SU-DHL-6 (cell line): Measurements from ENCODE around the gene GFRA4.

Experiments
- H2AFZ ChIP-seq: fragments of 200-600 bp; sonication (generic); 2 replicates; pipeline ENCODE4 v1.6.1; 2014; ENCODE audit warnings: low read depth, mild to moderate bottlenecking, moderate library complexity, mixed read lengths, antibody characterized with exemption, low read length; ENCODE audit not compliant: severe bottlenecking
- H3F3A ChIP-seq: fragments of 200-600 bp; shearing (Covaris generic); 2 replicates; pipeline ENCODE4 v1.6.0; 2016; ENCODE audit warnings: antibody characterized with exemption, mild to moderate bottlenecking; ENCODE audit not compliant: insufficient read depth
- H3K27ac ChIP-seq: fragments of 200-600 bp; sonication (generic); 2 replicates; pipeline ENCODE4 v1.5.1; 2016; ENCODE audit warnings: low read depth, mild to moderate bottlenecking, low read length, moderate library complexity, mixed read lengths
- H3K27me3 ChIP-seq: fragments of 200-600 bp; sonication (generic), shearing (Covaris generic); 2 replicates; pipeline ENCODE4 v1.6.0; 2014; ENCODE audit warnings: mild to moderate bottlenecking, low read length
- H3K36me3 ChIP-seq: fragments of 200-600 bp; sonication (generic); 2 replicates; pipeline ENCODE4 v1.6.1; 2014; ENCODE audit warnings: mild to moderate bottlenecking, low read length, mixed read lengths
- H3K4me2 ChIP-seq: fragments of 300-600, 200-600 bp; shearing (Covaris generic), sonication (generic); 2 replicates; pipeline ENCODE4 v1.6.0; 2014; ENCODE audit warnings: low read length, low read depth, mild to moderate bottlenecking; ENCODE audit not compliant: poor library complexity, severe bottlenecking
- H3K4me3 ChIP-seq: fragments of 200-600 bp; sonication (generic); 2 replicates; pipeline ENCODE4 v1.5.1; 2014; ENCODE audit warnings: antibody characterized with exemption, low read length, mild to moderate bottlenecking, mixed read lengths; ENCODE audit not compliant: insufficient read depth, poor library complexity, severe bottlenecking
- H3K79me2 ChIP-seq: fragments of 200-600 bp; sonication (generic); 2 replicates; pipeline ENCODE4 v1.6.1; 2014; ENCODE audit warnings: mild to moderate bottlenecking, low read length, moderate library complexity; ENCODE audit not compliant: insufficient read depth
- H3K9ac ChIP-seq: fragments of 200-600 bp; sonication (generic); 2 replicates; pipeline ENCODE4 v1.7.0; 2014; ENCODE audit warnings: mild to moderate bottlenecking, low read length
- H3K9me2 ChIP-seq: fragments of 200-600 bp; sonication (generic); replicated peaks from 2 replicates; pipeline ENCODE4 v1.6.1; 2014; ENCODE audit warnings: low read length; ENCODE audit not compliant: insufficient read depth
- H3K9me3 ChIP-seq: fragments of 200-600 bp; sonication (generic); 2 replicates; pipeline ENCODE4 v1.6.1; 2014; ENCODE audit warnings: low read length, mixed read lengths; ENCODE audit not compliant: insufficient read depth
- H4K20me1 ChIP-seq: fragments of 200-600 bp; sonication (generic); 2 replicates; pipeline ENCODE4 v1.6.1; 2014; ENCODE audit warnings: low read depth, mild to moderate bottlenecking, antibody characterized with exemption, low read length, moderate library complexity, mixed read lengths
- CTCF ChIP-seq: fragments of 200-600 bp; sonication (generic); IDR thresholded peaks from one replicate; pipeline ENCODE4 v1.5.1; 2017; ENCODE audit warnings: antibody characterized with exemption, mild to moderate bottlenecking, low read length, moderate library complexity; ENCODE audit not compliant: insufficient read depth, poor library complexity, severe bottlenecking
- EZH2phosphoT487 ChIP-seq: fragments of 200-600 bp; sonication (generic), shearing (Covaris generic); conservative IDR thresholded peaks from 2 replicates; pipeline ENCODE4 v1.6.1; 2018; ENCODE audit warnings: mild to moderate bottlenecking, antibody characterized with exemption, low read length, moderate library complexity, mixed read lengths

The GFRA4 gene

GRCh38 chr20:3640259-3640658 lies 22.9 kb downstream of the GFRA4 start:
- Histone ChIP-seq H4K20me1 (no peaks in the 10 kb centered on the region), H3K79me2 (no peaks in the 10 kb centered on the region), H3K9ac (no peak overlapping the region), H3K9me3 (no peaks in the 10 kb centered on the region), H3K27ac (no peak overlapping the region), H3K36me3 (no peaks in the 10 kb centered on the region), H3K9me2 (no peaks in the 10 kb centered on the region), H3K27me3 (no peaks in the 10 kb centered on the region), H2AFZ (no peak overlapping the region), H3K4me3 (no peak overlapping the region), H3K4me2 (no peak overlapping the region), H3F3A (no peaks in the 10 kb centered on the region)
- TF ChIP-seq CTCF, result no peak
- TF ChIP-seq EZH2phosphoT487, result no peak

GRCh38 chr20:3635346-3635745 lies 27.9 kb downstream of the GFRA4 start:
- Histone ChIP-seq H3K9ac (no peak overlapping the region), H2AFZ (no peak overlapping the region), H3K9me3 (no peaks in the 10 kb centered on the region), H3K4me2 (no peak overlapping the region), H3K27me3 (no peaks in the 10 kb centered on the region), H4K20me1 (no peaks in the 10 kb centered on the region), H3K9me2 (no peaks in the 10 kb centered on the region), H3F3A (no peaks in the 10 kb centered on the region), H3K36me3 (no peaks in the 10 kb centered on the region), H3K4me3 (no peak overlapping the region), H3K27ac (no peak overlapping the region), H3K79me2 (no peaks in the 10 kb centered on the region)
- TF ChIP-seq EZH2phosphoT487 (no peak), CTCF (no peak)

GRCh38 chr20:3633913-3634478 lies 29.2 kb downstream of the GFRA4 start:
- no peak overlapping the region for H3K27ac ChIP-seq
- no peak overlapping the region for H3K4me2 ChIP-seq
- no peak overlapping the region for H3K9ac ChIP-seq

More at GRCh38 chr20:3633913-3634478, 29.2 kb downstream of the GFRA4 start:
- no peaks in the 10 kb centered on the region for H3K27me3 ChIP-seq
- no peaks in the 10 kb centered on the region for H3K9me2 ChIP-seq
- H3K4me3 ChIP-seq, result no peak overlapping the region
- no peaks in the 10 kb centered on the region for H3K9me3 ChIP-seq
- no peak overlapping the region for H2AFZ ChIP-seq
- H3F3A ChIP-seq, result no peaks in the 10 kb centered on the region
- no peaks in the 10 kb centered on the region for H3K79me2 ChIP-seq
- H3K36me3 ChIP-seq, result no peaks in the 10 kb centered on the region
- TF ChIP-seq EZH2phosphoT487 (no peak), CTCF (no peak)
- H4K20me1 ChIP-seq, result no peaks in the 10 kb centered on the region
